NCI-H1694 treated with DMSO at 0.1 percent for 48 hours (cell line): ENCODE results near the gene TRIP4.
A peak's percentile ranks its signal among the peaks of the same experiment; 100 is the strongest.
"Not testable (repeated sequence)": the region's sequence is repeated elsewhere in the genome, so short reads cannot be mapped to it uniquely, and the experiment has no call there.

ENCODE experiments used
- DNase-seq: peaks from one replicate; lab custom pipeline; 2025; lab: John Stamatoyannopoulos, UW

Gene TRIP4

DNA sequence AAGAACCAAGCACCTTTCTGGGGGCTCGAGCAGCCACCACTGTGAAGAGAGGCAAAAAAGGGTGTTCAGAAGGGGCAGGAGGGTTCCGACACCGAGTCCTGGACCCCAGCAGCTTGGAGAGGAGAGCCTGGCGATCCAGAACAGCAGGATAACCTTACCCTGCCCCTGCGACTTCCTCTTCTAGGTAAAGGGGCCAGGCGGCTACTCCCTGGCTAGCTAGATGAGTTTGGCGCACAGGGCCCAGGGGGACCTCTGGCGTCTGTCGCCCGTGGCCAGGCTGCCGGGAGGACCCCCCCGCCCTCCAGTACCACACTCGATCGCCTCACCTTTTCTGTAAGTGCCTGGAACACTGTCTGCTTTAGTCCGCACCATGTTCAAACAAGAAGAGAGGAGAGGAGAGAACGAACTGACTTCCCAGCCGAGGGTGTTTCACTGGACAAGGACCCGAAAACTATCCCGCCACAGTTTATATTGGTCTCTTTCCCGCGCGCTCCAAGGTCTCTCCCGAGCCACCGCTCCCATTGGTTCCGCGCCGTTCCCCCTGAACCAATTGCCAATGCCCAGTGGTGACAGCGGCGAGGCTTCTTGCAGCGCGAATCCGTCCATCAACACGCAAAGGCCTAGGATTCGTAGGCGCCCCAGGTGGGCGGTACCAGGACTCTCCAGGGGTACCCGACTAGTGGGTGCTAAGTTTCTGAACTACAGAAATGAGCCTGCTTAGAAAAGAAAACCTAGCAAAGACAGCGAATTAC is 6.5 kb upstream of the TRIP4 start, which contains the start of gene PCLAF:
Gene PCLAF, minus strand, starts transcription at position 442 of the 752 bp plus-strand sequence. Its CDS starts 70 bp downstream, at position 372.
- peak; percentile 92 for DNase-seq

- no peak for DNase-seq
Measured at GRCh38 chr15:64383760-64384159, 3.9 kb upstream of the TRIP4 start.

DNA sequence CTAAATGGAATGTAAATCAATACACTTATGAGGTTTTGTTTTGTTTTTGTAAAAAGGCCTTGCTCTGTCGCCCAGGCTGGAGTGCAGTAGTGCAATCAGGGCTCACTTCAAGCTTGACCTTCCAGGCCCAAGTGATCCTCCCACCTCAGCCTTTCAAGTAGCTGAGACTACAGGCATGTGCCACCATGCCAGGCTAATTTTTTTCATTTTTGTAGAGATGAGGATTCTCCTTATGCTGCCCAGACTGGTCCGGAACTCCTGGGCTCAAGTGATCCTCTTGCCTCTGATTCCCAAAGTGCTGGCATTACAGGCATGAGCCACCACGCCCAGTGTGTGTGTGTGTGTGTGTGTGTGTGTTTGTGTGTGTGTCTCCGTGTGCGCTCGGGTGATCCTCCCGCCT is 1.3 kb upstream of the TRIP4 start:
- DNase-seq, result no peak

- no peak for DNase-seq
Measured at GRCh38 chr15:64389036-64389435, 1.4 kb downstream of the TRIP4 start.

DNA sequence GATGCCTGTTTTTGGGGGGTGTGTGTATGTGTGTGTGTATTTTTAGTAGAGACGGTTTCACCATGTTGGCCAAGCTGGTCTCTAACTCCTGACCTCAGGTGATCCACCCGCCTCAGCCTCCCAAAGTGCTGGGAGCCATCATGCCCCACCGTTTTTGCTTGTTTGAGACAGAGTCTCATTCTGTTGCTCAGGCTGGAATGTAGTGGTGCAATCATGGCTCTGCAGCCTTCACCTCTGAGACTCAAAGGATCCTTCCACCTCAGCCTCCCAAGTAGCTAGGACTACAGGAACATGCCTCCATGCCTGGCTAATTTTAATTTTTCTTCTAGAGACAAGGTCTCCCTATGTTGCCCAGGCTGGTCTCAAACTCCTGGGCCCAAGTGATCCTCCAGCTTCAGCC is 4.8 kb downstream of the TRIP4 start:
- DNase-seq, result not testable (repeated sequence)

DNA sequence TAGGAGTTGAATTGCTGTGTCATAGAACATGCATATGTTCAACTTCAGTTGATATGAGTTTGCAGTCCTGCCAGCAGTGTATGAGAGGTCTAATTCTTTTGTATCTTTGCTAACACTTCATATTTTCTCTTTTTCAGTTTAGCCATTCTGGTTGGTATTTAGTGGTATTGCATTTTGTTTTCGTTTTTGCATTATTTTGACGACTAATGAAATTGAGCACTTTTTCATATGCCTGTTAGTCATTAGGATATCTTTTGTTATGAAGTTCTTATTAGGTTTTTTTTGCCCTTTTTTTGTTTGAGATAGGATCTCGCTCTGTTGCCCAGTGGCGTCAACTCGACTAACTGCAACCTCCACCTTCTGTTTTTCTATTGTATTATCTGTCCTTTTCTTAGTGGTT is 9.2 kb downstream of the TRIP4 start:
- DNase-seq, result no peak

GRCh38 chr15:64398575-64398974 is 10.9 kb downstream of the TRIP4 start:
- no peak for DNase-seq

DNA sequence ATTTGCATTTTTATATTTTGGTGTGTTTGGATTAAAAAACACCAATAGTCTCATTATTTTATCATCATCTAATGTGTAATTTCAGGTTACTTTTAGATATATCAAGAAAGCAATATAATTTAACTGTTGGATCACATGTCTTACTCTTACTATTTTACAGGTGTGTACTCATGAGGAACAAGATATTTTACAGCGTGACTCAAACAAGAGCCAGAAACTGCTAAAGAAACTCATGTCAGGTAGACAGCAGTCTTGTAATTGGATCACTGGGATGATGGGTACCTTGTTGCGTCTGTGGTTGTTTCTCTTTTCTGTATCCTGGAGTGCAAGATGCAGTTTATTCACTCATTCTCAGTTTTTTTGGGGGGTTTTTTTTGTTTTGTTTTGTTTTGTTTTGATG is 12.9 kb downstream of the TRIP4 start:
- DNase-seq, result no peak

DNA sequence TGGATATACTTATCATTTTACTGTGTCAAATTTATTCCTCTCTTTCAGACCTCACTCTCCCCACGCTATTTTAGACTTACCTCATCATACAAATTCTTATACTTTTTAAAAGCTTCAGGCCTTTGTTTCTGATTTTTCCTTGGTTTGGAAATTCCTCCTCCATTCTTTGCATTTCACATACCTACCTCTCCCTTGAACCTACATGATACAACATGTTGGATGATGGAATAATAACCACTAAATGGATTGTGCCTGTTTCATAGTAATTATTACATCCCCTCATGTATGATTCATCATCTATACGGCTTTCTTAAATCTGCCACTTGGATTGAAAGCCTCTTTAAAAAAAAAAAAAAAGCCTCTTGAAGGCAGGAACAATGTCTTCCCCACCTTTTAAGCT is 24.6 kb downstream of the TRIP4 start:
- DNase-seq, result no peak

DNA sequence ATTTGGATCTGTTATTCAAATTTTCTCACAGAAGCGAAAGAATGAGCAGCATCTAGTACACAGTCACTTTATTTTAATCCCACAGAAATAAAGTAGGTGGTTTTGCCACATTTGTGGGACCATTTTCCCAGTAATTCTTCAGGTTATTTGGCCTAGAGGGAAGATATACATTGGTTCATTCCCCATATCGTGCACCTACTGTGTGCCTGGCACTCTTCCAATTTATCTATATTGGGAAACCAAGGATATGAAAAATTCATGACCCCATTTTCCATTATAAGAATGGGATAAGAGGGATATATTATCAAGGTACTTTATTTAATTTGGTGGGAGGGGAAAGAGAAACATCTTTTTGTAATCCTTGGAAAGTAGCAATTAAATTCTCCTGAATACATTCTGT is 35.1 kb downstream of the TRIP4 start:
- DNase-seq, result no peak

DNA sequence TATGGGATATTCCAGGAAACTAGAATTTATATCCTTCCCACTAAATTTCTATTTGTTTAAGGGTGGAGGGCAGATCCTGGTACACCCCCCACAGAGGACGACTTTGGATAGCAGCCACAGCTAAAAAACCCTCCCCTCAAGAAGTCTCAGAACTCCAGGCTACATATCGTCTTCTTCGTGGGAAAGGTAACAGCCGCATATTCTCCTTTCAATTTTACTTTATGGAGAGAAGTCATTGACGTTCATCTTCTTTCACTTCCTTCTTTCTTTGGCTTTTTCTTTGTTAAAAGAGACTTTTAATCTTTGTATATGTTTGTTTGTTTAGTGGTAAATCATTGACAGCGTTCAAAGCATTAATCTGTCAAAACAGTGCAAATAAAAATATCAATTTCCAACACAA is 36.3 kb downstream of the TRIP4 start:
- DNase-seq, result no peak

DNA sequence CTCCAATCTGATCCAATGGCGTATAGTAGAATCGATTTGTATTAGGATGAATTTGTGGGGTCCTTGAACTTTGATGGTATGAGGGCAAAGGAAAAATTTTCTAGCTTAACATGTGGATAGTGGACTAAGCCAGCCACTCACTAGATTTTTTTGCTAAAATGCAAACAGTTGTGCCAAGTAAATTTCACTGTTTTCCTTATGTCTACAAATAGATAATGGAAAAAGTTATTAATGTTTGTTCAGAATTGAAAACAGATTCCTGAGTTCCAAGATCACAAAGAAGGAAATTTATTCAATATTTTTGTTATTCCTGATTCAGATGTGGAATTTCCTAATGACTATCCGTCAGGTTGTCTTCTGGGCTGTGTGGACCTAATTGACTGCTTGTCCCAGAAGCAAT is 37.6 kb downstream of the TRIP4 start:
- DNase-seq, result no peak

GRCh38 chr15:64426845-64427465 is 39.3 kb downstream of the TRIP4 start:
- DNase-seq, result peak; percentile 36

DNA sequence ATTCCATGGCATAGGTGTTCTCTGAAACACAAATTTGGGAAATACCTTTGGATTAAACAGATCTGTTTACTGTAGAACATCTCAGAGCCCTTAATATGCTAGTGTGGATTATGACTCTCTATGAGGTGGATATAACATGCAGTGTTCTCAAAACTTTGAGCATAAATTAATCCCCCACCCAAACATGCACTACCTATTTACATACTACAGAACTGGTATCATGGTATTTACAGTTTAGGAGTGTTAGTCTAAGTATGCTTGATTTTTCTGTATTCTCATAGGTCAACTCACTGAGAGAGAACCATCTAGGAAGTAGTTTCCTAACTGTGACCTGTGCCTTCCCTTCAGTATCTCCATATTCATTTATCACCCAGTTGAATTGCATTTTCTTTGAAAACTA is 41.8 kb downstream of the TRIP4 start:
- DNase-seq, result no peak

DNA sequence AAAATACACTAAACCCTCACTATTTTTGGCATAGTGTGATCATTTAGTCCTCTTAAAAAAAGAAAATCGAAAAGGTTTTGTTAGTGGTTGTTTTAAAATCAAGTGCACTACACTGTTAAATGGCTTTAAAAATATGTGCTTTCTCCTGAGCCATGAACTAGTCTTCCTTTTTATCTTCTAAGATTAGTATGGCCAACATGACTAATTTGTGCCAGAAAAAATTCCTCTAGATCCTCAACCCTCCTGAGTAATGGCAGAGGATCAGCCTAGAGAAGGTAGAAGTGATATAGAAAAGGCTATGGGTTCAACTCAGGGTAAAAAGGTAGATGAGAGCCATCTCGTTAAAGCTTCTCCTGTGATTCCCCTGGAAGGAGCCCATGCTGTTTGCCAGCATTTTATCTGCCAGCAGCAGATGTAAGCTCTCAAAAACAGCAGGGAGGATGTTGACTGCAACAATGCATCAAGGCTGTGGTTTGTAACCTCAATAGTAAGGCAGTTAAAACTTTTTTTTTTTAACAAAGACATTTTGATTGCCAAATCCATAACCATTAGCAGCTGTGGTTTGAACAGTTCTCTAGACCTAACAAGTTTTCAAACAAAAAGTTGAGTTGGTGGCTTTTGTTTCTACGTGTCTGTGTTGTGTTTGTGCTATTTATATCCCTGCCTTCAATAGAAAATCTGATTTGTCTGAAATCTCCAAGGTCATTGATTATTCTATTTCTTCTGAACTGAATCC is 42.5 kb downstream of the TRIP4 start:
- DNase-seq, result peak; percentile 66

GRCh38 chr15:64437982-64438381 is 50.3 kb downstream of the TRIP4 start:
- no peak for DNase-seq

DNA sequence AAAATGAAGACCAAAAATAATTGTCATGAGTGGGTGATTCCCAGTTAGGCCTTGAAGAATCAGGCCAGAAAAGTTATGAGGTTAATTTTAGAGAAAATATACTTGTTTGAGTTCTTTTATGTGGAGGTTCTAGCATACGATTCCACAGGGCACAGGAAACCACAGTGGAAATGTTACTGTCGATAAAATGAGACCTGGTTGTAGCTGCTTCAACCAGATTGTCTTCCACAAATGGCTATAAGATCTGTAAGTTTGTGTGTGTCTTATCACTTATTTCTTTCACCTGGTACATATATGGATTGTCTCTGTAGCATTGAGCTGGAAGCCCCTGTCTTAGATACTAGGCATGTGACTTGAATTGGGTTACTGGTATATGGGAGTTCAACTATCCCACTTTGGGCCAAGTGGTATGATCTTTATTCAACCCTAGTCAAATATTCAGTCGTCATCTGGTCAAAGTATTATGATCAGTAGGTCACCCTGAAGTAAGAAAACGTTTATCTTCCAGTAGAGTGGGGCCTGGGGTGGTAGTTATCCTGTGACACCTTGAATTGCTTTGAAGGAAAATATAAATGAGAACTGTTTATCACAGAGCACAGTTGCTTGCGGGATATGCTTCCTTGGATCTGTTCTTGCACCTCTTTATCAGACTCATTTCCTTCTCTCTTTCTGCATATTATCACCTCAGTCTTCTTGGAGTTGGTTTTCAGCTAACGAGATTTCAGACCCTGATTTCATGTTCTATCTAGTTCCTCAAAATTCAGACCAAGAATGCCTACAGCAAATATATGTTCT is 51.2 kb downstream of the TRIP4 start:
- no peak for DNase-seq

DNA sequence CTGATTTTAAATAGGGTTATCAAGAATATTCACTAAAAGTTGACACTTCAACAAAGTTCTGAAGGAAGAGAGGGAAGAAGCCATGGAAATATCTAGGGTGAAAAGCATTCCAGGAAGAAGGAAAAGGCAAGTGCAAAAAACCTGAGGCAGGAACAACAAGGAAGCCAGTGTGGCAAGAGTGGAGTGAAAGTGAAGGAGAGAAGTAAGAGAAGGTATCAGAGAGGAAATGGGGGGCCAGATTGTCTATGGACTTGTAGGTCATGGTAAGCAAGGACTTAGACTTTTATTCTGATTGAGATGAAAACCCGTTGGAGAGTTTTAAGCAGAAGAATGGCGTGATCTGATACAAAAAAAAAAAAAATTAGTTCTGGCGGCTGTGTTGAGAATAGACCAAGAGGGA is 54.2 kb downstream of the TRIP4 start:
- DNase-seq, result no peak

DNA sequence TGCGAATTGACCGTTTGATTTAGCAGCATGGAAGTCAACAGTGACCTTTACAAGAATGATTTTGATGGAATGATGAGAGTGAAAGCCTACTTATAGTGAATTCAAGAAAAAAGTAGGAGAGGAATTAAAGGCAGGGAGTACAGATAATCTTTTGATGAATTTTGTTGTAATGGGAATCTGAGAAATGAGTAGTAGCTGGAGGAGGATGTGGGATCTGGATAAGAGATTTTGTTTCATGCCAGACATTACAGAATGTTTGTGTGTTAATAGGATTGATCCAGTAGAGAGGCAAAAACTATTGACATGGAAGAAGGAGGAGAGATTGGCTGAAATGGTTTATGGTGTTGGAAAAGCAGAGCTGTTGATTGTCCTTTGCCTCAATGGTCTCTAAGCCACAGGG is 55.4 kb downstream of the TRIP4 start:
- no peak for DNase-seq

- DNase-seq, result no peak
Measured at GRCh38 chr15:64443747-64444621, 56.3 kb downstream of the TRIP4 start.

- DNase-seq, result no peak
Measured at GRCh38 chr15:64444836-64445235, 57.2 kb downstream of the TRIP4 start.
